HEK293T (cell line): Measurements from ENCODE around the gene UHRF1.

Experiments
- BHLHE40 ChIP-seq: fragments of 450-650 bp; IDR thresholded peaks from 2 replicates; pipeline ENCODE4 v1.6.1; 2016; ENCODE audit warnings: mild to moderate bottlenecking, moderate library complexity, borderline replicate concordance
- ELF4 ChIP-seq: fragments of 450-650 bp; IDR thresholded peaks from 2 replicates; pipeline ENCODE4 v1.6.1; 2017; ENCODE audit warnings: antibody characterized with exemption
- FOXA1 ChIP-seq: fragments of 450-650 bp; IDR thresholded peaks from 2 replicates; pipeline ENCODE4 v1.6.1; 2016; ENCODE audit warnings: mild to moderate bottlenecking
- FOXK2 ChIP-seq: fragments of 450-650 bp; IDR thresholded peaks from 2 replicates; pipeline ENCODE4 v1.6.1; 2016; ENCODE audit warnings: mild to moderate bottlenecking
- FOXM1 ChIP-seq: fragments of 450-650 bp; IDR thresholded peaks from 2 replicates; pipeline ENCODE4 v1.6.1; 2017; ENCODE audit warnings: mild to moderate bottlenecking, borderline replicate concordance
- L3MBTL2 ChIP-seq: fragments of 450-650 bp; conservative IDR thresholded peaks from 2 replicates; pipeline ENCODE4 v1.6.1; 2016; ENCODE audit warnings: mild to moderate bottlenecking
- LEF1 ChIP-seq: fragments of 450-650 bp; IDR thresholded peaks from 2 replicates; pipeline ENCODE4 v1.6.1; 2017; ENCODE audit warnings: mild to moderate bottlenecking, borderline replicate concordance
- NFRKB ChIP-seq: fragments of 450-650 bp; IDR thresholded peaks from 2 replicates; pipeline ENCODE4 v1.6.1; 2016; ENCODE audit warnings: mild to moderate bottlenecking, moderate library complexity
- PKNOX1 ChIP-seq: fragments of 450-650 bp; IDR thresholded peaks from 2 replicates; pipeline ENCODE4 v1.6.1; 2016
- SP1 ChIP-seq: fragments of 450-650 bp; IDR thresholded peaks from 2 replicates; pipeline ENCODE4 v1.6.1; 2017
- SUZ12 ChIP-seq: fragments of 450-650 bp; IDR thresholded peaks from 2 replicates; pipeline ENCODE4 v1.6.1; 2016; ENCODE audit warnings: mild to moderate bottlenecking
- ZNF384 ChIP-seq: fragments of 450-650 bp; IDR thresholded peaks from 2 replicates; pipeline ENCODE4 v1.6.1; 2016

GRCh38 chr19:4930664-4931063 is 21.4 kb downstream of the UHRF1 start:
- TF ChIP-seq BHLHE40: no peak
- no peak for TF ChIP-seq NFRKB
- TF ChIP-seq ELF4: no peak
- no peak for TF ChIP-seq LEF1
- TF ChIP-seq FOXA1: no peak
- no peak for TF ChIP-seq SP1
- no peak for TF ChIP-seq FOXK2
- TF ChIP-seq SUZ12: no peak
- TF ChIP-seq PKNOX1: no peak
- TF ChIP-seq ZNF384: no peak
- TF ChIP-seq L3MBTL2: no peak
- TF ChIP-seq FOXM1: no peak
